Measurements from ENCODE around the gene C2orf78.

- no peak for TF ChIP-seq POLR2AphosphoS5 (IDR thresholded peaks at IDR 0.05; ENCODE audit: insufficient read depth in 1 of 2, low read depth in 1 of 2)
- no peak for TF ChIP-seq POLR2A (IDR thresholded peaks at IDR 0.05)
- no peak for TF ChIP-seq CTCF (IDR thresholded peaks at IDR 0.05)
Observed at GRCh38 chr2:73827018-73827417, 43.0 kb downstream of the C2orf78 start.

All from vagina (tissue), 2 donors.